Right lobe of liver (tissue), 6 donors: ENCODE results near the gene AP3D1. TPM values are rescaled to one million over a fixed set of nuclear protein-coding genes. Genes with fewer than 3 reads are reported as not detected.
A peak's percentile ranks its signal among the peaks of the same experiment; 100 is the strongest.

ENCODE experiments used
- ATAC-seq, 4 donors: fragments of 200-7000 bp; cut with Tn5 transposase; one replicate each; pipeline ENCODE4 v1.9.1; 2020; ENCODE audit warnings: mild to moderate bottlenecking in 4 of 4, moderate library complexity in 4 of 4
- DNase-seq, 3 donors: peaks; one replicate each; pipeline ENCODE4 v3.0.0-alpha.2; 2020
- H3K27ac ChIP-seq, 3 donors: fragments of 200-600 bp; one replicate each; pipeline ENCODE4 v1.8.0; 2022
- H3K27me3 ChIP-seq, 2 donors: fragments of 200-600 bp; one replicate each; pipeline ENCODE4 v1.8.0; 2022
- H3K36me3 ChIP-seq, 4 donors: fragments of 200-600 bp; sonication (generic) in 1 of 4; one replicate each; pipeline versions ENCODE4 v1.5.1 to v1.8.0; 2017 to 2022; ENCODE audit warnings: control low read depth in 1 of 4
- H3K4me1 ChIP-seq, 4 donors: fragments of 200-600 bp; sonication (generic) in 1 of 4; one replicate each; pipeline versions ENCODE4 v1.5.1 to v1.8.0; 2017 to 2022; ENCODE audit warnings: control low read depth in 1 of 4
- H3K4me3 ChIP-seq, 3 donors: fragments of 200-600 bp; one replicate each; pipeline ENCODE4 v1.8.0; 2022
- H3K9me3 ChIP-seq, 4 donors: fragments of 200-600 bp; sonication (generic) in 1 of 4; one replicate each; pipeline versions ENCODE4 v1.5.1 to v1.8.0; 2017 to 2022; ENCODE audit warnings: control low read depth in 1 of 4
- CTCF ChIP-seq, 4 donors: fragments of 200-600 bp in 3 of 4; fragments of 450-650 bp in 1 of 4; IDR thresholded peaks; one replicate each; pipeline versions ENCODE4 v1.5.1 to v1.8.0; 2016 to 2022; ENCODE audit warnings: antibody characterized with exemption in 4 of 4, mild to moderate bottlenecking in 2 of 4
- POLR2A ChIP-seq: fragments of 450-650 bp; IDR thresholded peaks from one replicate; pipeline ENCODE4 v1.6.1; 2017; ENCODE audit warnings: antibody characterized with exemption, mild to moderate bottlenecking
- WGBS: methylation state at CpG from one replicate; pipeline ENCODE4 v1.1.6; 2018; ENCODE audit warnings: low coverage, low lambda C conversion rate; ENCODE audit not compliant: insufficient coverage; ENCODE audit errors: missing lambda C conversion rate; 5-methylcytosine and 5-hydroxymethylcytosine counted together
- intact Hi-C, 2 donors: fragments of 100-400 bp; cut with DNase I; formaldehyde crosslinking; loops; one replicate each; pipeline versions ENCODE4 v1.11.2 to v1.14.1; 2022
- total RNA-seq, 6 experiments: library from RNA; depleted of rRNA in 2 of 6; stranded (reverse); fragments of >200 nt in 2 of 6; fragmentation: NEBNext Ultra II Directional in 3 of 6; extraction: Animal tissue kit (Norgen Biotek cat#: 25700) in 3 of 6; gene quantifications; one replicate each; pipeline versions ENCODE4 v1.1.0 to v1.2.4, GENCODE V29; 2016 to 2023
- donor health status: DM: no; HTN: yes; CAD: no.
- donor health status: DM: no; HTN: no; CAD: no.
- donor health status: DM: no; HTN: no; CAD: no.
- donor health status: DM: no; HTN: yes; CAD: no.
- donor health status: DM: no; HTN: yes; CAD: no.

Gene AP3D1
- total RNA-seq, 6 experiments from 2014 or later = 55.5 to 99.0 (median 65.5) TPM

- intact Hi-C loops = no loop called here
- H3K27me3 ChIP-seq = no peaks in the 10 kb centered on the region
- 93% methylated on average over 3 of the region's 22 CpGs for WGBS
- H3K36me3 ChIP-seq = peaks cover 0 to 19% (median 4%) of the 10 kb centered on the region in 4 donors
- no peak overlapping the region for H3K4me3 ChIP-seq
- no peaks in the 10 kb centered on the region for H3K9me3 ChIP-seq
- H3K4me1 ChIP-seq = no peaks in the 10 kb centered on the region
- H3K27ac ChIP-seq = no peak overlapping the region
- TF ChIP-seq POLR2A = no peak
- no peak for TF ChIP-seq CTCF (IDR thresholded peaks at IDR 0.05)
- DNase-seq (no peak), ATAC-seq (no peak)
Observed at GRCh38 chr19:2198317-2198716, 47.0 kb upstream of the AP3D1 start.

GRCh38 chr19:2197270-2197669, 45.9 kb upstream of the AP3D1 start:
- intact Hi-C loops = no loop called here
- WGBS = no CpG with 5 or more reads among the region's 15 CpGs
- Histone ChIP-seq H3K27ac (no peak overlapping the region), H3K9me3 (no peaks in the 10 kb centered on the region), H3K4me3 (no peak overlapping the region), H3K27me3 (no peaks in the 10 kb centered on the region), H3K36me3 (peaks cover 0 to 20% (median 3%) of the 10 kb centered on the region in 4 donors), H3K4me1 (no peaks in the 10 kb centered on the region)
- ATAC-seq = no peak
- TF ChIP-seq POLR2A (no peak), CTCF (IDR thresholded peaks at IDR 0.05) (no peak)
- DNase-seq = no peak

GRCh38 chr19:2195914-2196313, 44.5 kb upstream of the AP3D1 start:
- H3K36me3 ChIP-seq = peaks cover 0 to 28% (median 6%) of the 10 kb centered on the region in 4 donors
- intact Hi-C loops = no loop called here
- DNase-seq = no peak

GRCh38 chr19:2195361-2195760, 44.0 kb upstream of the AP3D1 start:
- no peak overlapping the region for H3K4me3 ChIP-seq
- H3K9me3 ChIP-seq = no peaks in the 10 kb centered on the region
- H3K27me3 ChIP-seq = no peaks in the 10 kb centered on the region
- ATAC-seq (no peak), DNase-seq (no peak)
- peaks cover 0 to 29% (median 6%) of the 10 kb centered on the region in 4 donors for H3K36me3 ChIP-seq
- 92% methylated on average over 2 of the region's 13 CpGs for WGBS
- intact Hi-C loops = no loop called here
- no peak for TF ChIP-seq CTCF (IDR thresholded peaks at IDR 0.05)
- TF ChIP-seq POLR2A = no peak
- H3K4me1 ChIP-seq = no peaks in the 10 kb centered on the region
- H3K27ac ChIP-seq = no peak overlapping the region

More at GRCh38 chr19:2195914-2196313, 44.5 kb upstream of the AP3D1 start:
- Histone ChIP-seq H3K9me3 (no peaks in the 10 kb centered on the region), H3K4me3 (no peak overlapping the region), H3K4me1 (no peaks in the 10 kb centered on the region), H3K27me3 (no peaks in the 10 kb centered on the region), H3K27ac (no peak overlapping the region)
- TF ChIP-seq POLR2A (no peak), CTCF (IDR thresholded peaks at IDR 0.05) (no peak)
- 100% methylated on average over 3 of the region's 19 CpGs for WGBS
- peak in 1 of 4 donors; percentile 5 for ATAC-seq
